Endodermal cell (in vitro differentiated cells): Measurements from ENCODE around the gene PLSCR5. TPM values are rescaled to one million over a fixed set of nuclear protein-coding genes. Genes with fewer than 3 reads are reported as not detected.

Experiments used
- DNase-seq: peaks from one replicate; pipeline ENCODE4 v3.0.0-alpha.2; 2017
- H3K27ac ChIP-seq: 2 replicates; pipeline ENCODE4 v1.5.1; 2013; ENCODE audit warnings: mild to moderate bottlenecking, low read depth, low read length, moderate library complexity
- H3K27me3 ChIP-seq: 2 replicates; pipeline ENCODE4 v1.6.1; 2013; ENCODE audit warnings: mild to moderate bottlenecking, low read length, moderate library complexity; ENCODE audit not compliant: insufficient read depth, control insufficient read depth, poor library complexity, severe bottlenecking
- H3K36me3 ChIP-seq: 2 replicates; pipeline ENCODE4 v1.7.0; 2013; ENCODE audit warnings: mild to moderate bottlenecking, low read length, moderate library complexity; ENCODE audit not compliant: control insufficient read depth, insufficient read depth
- H3K4me1 ChIP-seq: one replicate; pipeline ENCODE4 v1.7.0; 2013; ENCODE audit warnings: low read length; ENCODE audit not compliant: control insufficient read depth, insufficient read depth
- H3K4me3 ChIP-seq: 2 replicates; pipeline ENCODE4 v1.5.1; 2013; ENCODE audit warnings: mild to moderate bottlenecking, low read length, moderate library complexity
- H3K9ac ChIP-seq: 2 replicates; pipeline ENCODE4 v1.6.1; 2013; ENCODE audit warnings: mild to moderate bottlenecking, low read length, moderate library complexity; ENCODE audit not compliant: poor library complexity, severe bottlenecking; ENCODE audit errors: extremely low read depth
- H3K9me3 ChIP-seq: 2 replicates; pipeline ENCODE4 v1.6.1; 2013; ENCODE audit warnings: mild to moderate bottlenecking, low read length, moderate library complexity; ENCODE audit not compliant: control insufficient read depth
- H3K27ac Mint-ChIP-seq: 2 replicates; pipeline ENCODE4 v1.8.0; 2020; ENCODE audit warnings: mixed read lengths
- H3K27me3 Mint-ChIP-seq: 2 replicates; pipeline ENCODE4 v1.8.0; 2021; ENCODE audit warnings: mild to moderate bottlenecking, mixed read lengths; ENCODE audit not compliant: insufficient read depth
- H3K36me3 Mint-ChIP-seq: 2 replicates; pipeline ENCODE4 v1.8.0; 2020; ENCODE audit warnings: low read depth, mixed read lengths
- H3K4me1 Mint-ChIP-seq: 2 replicates; pipeline ENCODE4 v1.8.0; 2020; ENCODE audit warnings: mixed read lengths
- H3K4me3 Mint-ChIP-seq: 2 replicates; pipeline ENCODE4 v1.8.0; 2020; ENCODE audit warnings: mild to moderate bottlenecking, moderate library complexity, mixed read lengths
- H3K9me3 Mint-ChIP-seq: 2 replicates; pipeline ENCODE4 v1.8.0; 2020; ENCODE audit warnings: mild to moderate bottlenecking, mixed read lengths
- WGBS, 2 experiments: methylation state at CpG; one replicate each; pipeline versions ENCODE4 v1.1.5 to v1.1.7; 2013; ENCODE audit warnings: missing lambda C conversion rate in 2 of 2, mixed read lengths in 1 of 2; ENCODE audit not compliant: insufficient coverage in 1 of 2, insufficient read length in 1 of 2; 5-methylcytosine and 5-hydroxymethylcytosine counted together
- total RNA-seq, 2 donors: library from RNA; stranded (reverse); fragmentation: NEBNext Ultra II Directional in 1 of 2; extraction: Animal tissue kit (Norgen Biotek cat#: 25700) in 1 of 2; gene quantifications; 2 replicates in 1 of 2; 3 replicates in 1 of 2; pipeline ENCODE4 v1.2.1, GENCODE V29; 2021
- TF ChIP-seq, protein P1 (sequence below): fragments of 200-600 bp; sonication (generic); conservative IDR thresholded peaks from 2 replicates; pipeline ENCODE4 v1.5.0; 2021; ENCODE audit warnings: antibody characterized with exemption, mild to moderate bottlenecking

The PLSCR5 gene
- total RNA-seq, 2 donors from 2014 or later, result not detected

DNA sequence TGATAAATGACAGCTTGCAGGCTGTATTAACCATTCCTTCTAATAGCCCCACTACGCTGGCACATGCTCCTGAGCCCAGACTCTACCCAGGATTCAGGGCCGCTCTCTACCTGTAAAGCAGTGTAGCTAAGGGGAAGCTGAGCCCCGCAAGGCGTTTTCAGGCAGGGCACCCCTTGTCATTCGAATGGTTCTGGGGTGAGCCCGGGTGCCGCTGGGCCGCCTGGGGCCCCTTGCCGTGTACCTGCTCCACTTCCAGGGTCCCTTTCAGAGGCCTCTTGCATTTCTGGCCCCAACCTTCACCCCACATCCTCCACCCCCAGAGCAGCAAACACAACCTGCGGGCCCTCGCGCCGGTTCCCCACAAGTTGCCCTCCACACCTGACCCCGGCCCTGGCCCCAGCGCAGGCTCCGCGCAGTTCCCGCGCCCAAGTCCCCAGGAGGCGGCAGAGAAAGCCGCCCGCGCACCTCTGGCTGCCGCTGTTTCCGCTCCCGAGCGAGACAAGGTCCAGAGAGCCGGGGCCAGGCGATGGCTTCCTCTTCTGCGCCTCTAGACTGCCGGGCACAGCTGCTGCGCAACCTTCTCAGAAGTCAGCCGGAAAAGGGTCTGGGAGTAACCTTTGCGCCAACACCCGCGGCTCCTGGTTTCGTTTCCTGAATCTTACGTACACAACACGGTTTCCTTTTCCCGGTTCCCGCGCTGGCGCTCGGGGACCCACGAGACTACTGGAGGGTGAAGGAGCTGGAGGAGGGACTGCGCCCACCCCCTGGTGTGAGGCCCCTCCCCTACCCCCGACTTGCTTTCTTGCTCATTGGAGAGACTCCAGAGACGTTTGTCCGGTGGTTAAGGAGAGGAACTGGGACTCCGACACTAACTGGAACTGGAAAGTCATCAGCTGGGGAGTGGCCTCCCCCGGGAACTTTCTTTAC is 60.9 kb downstream of the PLSCR5 start, which contains the start of gene PLSCR1:
PLSCR1 (minus strand) TSS at position 606 of the 927 bp plus-strand sequence. CDS start 8,055 bp downstream, outside the sequence.
- peaks cover 24% of the 10 kb centered on the region for H3K4me1 Mint-ChIP-seq
- 0% methylated on average over 13 to 51 of the region's 51 CpGs for WGBS, 2 experiments
- H3K36me3 ChIP-seq, result peaks cover 30% of the 10 kb centered on the region
- peak within 1 kb of the TSS; percentile 95 for H3K4me3 ChIP-seq
- TF ChIP-seq, protein P1, sequence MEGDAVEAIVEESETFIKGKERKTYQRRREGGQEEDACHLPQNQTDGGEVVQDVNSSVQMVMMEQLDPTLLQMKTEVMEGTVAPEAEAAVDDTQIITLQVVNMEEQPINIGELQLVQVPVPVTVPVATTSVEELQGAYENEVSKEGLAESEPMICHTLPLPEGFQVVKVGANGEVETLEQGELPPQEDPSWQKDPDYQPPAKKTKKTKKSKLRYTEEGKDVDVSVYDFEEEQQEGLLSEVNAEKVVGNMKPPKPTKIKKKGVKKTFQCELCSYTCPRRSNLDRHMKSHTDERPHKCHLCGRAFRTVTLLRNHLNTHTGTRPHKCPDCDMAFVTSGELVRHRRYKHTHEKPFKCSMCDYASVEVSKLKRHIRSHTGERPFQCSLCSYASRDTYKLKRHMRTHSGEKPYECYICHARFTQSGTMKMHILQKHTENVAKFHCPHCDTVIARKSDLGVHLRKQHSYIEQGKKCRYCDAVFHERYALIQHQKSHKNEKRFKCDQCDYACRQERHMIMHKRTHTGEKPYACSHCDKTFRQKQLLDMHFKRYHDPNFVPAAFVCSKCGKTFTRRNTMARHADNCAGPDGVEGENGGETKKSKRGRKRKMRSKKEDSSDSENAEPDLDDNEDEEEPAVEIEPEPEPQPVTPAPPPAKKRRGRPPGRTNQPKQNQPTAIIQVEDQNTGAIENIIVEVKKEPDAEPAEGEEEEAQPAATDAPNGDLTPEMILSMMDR, result no peak
- H3K4me3 Mint-ChIP-seq, result peak within 1 kb of the TSS; percentile 95
- no peaks in the 10 kb centered on the region for H3K4me1 ChIP-seq
- peak within 1 kb of the TSS; percentile 93 for H3K27ac Mint-ChIP-seq
- H3K36me3 Mint-ChIP-seq, result peaks cover 34% of the 10 kb centered on the region
- no peaks in the 10 kb centered on the region for H3K27me3 ChIP-seq
- no peak within 1 kb of the TSS for H3K27ac ChIP-seq
- peak within 1 kb of the TSS; percentile 93 for H3K9ac ChIP-seq
- H3K9me3 Mint-ChIP-seq, result peaks cover 14% of the 10 kb centered on the region
- no peaks in the 10 kb centered on the region for H3K27me3 Mint-ChIP-seq
- H3K9me3 ChIP-seq, result peaks cover 19% of the 10 kb centered on the region
- peak; percentile 96 for DNase-seq

DNA sequence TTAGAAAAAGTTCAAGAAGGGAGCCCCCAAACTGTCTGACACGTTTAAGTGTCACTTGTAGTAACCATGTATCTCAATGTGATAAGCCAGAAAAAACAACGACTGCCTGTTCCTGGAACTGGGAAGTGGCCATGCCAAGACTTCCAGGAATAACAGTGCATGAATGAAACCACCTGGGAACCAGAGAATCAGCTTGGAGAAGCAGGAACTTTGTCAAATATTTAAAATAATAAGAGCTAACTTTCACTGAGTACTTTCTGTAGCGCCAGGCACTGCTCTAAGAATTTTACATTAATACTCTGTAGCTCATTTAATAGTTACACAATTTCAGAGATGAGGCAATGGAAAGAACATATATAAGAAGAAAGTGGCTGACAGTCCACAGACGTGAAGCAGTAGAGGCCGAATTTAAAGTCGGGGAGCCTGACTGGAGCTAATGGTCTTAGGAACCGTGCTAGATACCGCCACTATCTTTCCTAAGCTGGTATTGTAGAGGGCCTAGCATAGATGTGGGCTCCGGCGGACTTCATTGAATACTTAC is 61.6 kb downstream of the PLSCR5 start:
- no peak for DNase-seq
- peaks cover 19% of the 10 kb centered on the region for H3K9me3 Mint-ChIP-seq

GRCh38 chr3:146542978-146543377 is 62.2 kb downstream of the PLSCR5 start:
- no peaks in the 10 kb centered on the region for H3K27me3 ChIP-seq
- peaks cover 42% of the 10 kb centered on the region for H3K36me3 ChIP-seq
- H3K4me3 ChIP-seq, result peak overlapping the region; percentile 95
- peaks cover 31% of the 10 kb centered on the region for H3K9me3 ChIP-seq
- H3K27ac ChIP-seq, result no peak overlapping the region
- peaks cover 1% of the 10 kb centered on the region for H3K4me1 ChIP-seq
- WGBS, 2 experiments, result 34 to 70% methylated on average over 2 of the region's 2 CpGs
- TF ChIP-seq, protein P1, result no peak
- Mint-ChIP-seq H3K27me3 (no peaks in the 10 kb centered on the region), H3K36me3 (peaks cover 45% of the 10 kb centered on the region), H3K27ac (peak overlapping the region; percentile 93), H3K4me1 (peaks cover 24% of the 10 kb centered on the region), H3K4me3 (peak overlapping the region; percentile 95), H3K9me3 (peaks cover 20% of the 10 kb centered on the region)
- H3K9ac ChIP-seq, result peak overlapping the region; percentile 93
- DNase-seq, result no peak

More for the DNA sequence above, 61.6 kb downstream of the PLSCR5 start:
- peaks cover 36% of the 10 kb centered on the region for H3K36me3 ChIP-seq
- Mint-ChIP-seq H3K36me3 (peaks cover 40% of the 10 kb centered on the region), H3K27me3 (no peaks in the 10 kb centered on the region), H3K4me3 (peak overlapping the region; percentile 95), H3K27ac (peak overlapping the region; percentile 93), H3K4me1 (peaks cover 24% of the 10 kb centered on the region)
- peaks cover 25% of the 10 kb centered on the region for H3K9me3 ChIP-seq
- H3K4me3 ChIP-seq, result peak overlapping the region; percentile 95
- no peaks in the 10 kb centered on the region for H3K27me3 ChIP-seq
- H3K9ac ChIP-seq, result peak overlapping the region; percentile 93
- H3K27ac ChIP-seq, result no peak overlapping the region
- TF ChIP-seq, protein P1, result no peak
- 10 to 18% methylated on average over 9 to 10 of the region's 10 CpGs for WGBS, 2 experiments
- H3K4me1 ChIP-seq, result no peaks in the 10 kb centered on the region
